B cell (primary cell): ENCODE measurements around the gene GPR61.

Experiments
- CTCF ChIP-seq: fragments of 200-600 bp; IDR thresholded peaks from one replicate; pipeline ENCODE4 v1.8.0; 2022; ENCODE audit warnings: antibody characterized with exemption, mild to moderate bottlenecking
- EZH2 ChIP-seq: IDR thresholded peaks from 2 replicates; pipeline ENCODE4 v1.6.1; 2012; ENCODE audit warnings: borderline replicate concordance, low read depth, mild to moderate bottlenecking, moderate library complexity, low read length; ENCODE audit not compliant: insufficient read depth, poor library complexity, severe bottlenecking

DNA sequence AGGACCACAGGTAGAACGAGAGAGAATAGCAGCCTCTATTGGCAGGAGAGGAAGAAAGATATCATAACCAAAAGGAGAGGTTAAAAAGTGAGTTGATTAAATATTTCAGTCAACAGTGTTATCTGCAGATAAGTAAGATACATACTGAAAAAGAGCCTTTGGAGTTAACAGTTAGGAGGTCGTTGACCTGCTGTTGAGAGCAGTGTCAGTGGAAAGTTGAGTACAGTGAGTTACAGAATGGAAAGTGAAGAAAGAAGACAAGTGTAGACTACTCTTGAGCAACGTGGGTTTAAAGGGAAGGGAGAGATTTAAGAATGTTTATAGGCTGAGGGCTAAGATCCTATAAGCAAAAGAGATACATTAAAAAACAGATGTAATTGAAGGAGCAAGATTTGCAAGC, 49.5 kb downstream of the GPR61 start:
- TF ChIP-seq CTCF (no peak), EZH2 (no peak)
